Activated T-helper 17 cell treated with anti-CD3 and anti-CD28 coated beads, Interleukin-2, amount 50 U/mL, for 72 hours (primary cell): ENCODE measurements around the gene SLC22A12. TPM values are rescaled to one million over a fixed set of nuclear protein-coding genes. Genes with fewer than 3 reads are reported as not detected.
"Not testable (repeated sequence)": the region's sequence is repeated elsewhere in the genome, so short reads cannot be mapped to it uniquely, and the experiment has no call there.

Experiments used
- ATAC-seq: fragments of 150-1000 bp; cut with Tn5 transposase; replicated peaks from 2 replicates; pipeline ENCODE4 v1.10.0; 2021; ENCODE audit warnings: mild to moderate bottlenecking, moderate library complexity
- H3K27ac Mint-ChIP-seq: one replicate; pipeline ENCODE4 v1.8.0; 2022; ENCODE audit warnings: mixed read lengths
- H3K27me3 Mint-ChIP-seq: one replicate; pipeline ENCODE4 v1.8.0; 2022; ENCODE audit warnings: mixed read lengths
- H3K36me3 Mint-ChIP-seq: one replicate; pipeline ENCODE4 v1.8.0; 2022; ENCODE audit warnings: low read depth, mild to moderate bottlenecking, mixed read lengths
- H3K4me1 Mint-ChIP-seq: one replicate; pipeline ENCODE4 v1.8.0; 2022; ENCODE audit warnings: mixed read lengths
- H3K4me3 Mint-ChIP-seq: one replicate; pipeline ENCODE4 v1.8.0; 2022; ENCODE audit warnings: mild to moderate bottlenecking, mixed read lengths
- H3K9me3 Mint-ChIP-seq: one replicate; pipeline ENCODE4 v1.8.0; 2022; ENCODE audit warnings: mixed read lengths
- total RNA-seq, 2 donors: library from RNA; stranded (reverse); gene quantifications; one replicate each; pipeline ENCODE4 v1.2.3, GENCODE V29; 2022

Gene SLC22A12
- total RNA-seq, 2 donors from 2014 or later, result not detected

- H3K4me1 Mint-ChIP-seq, result no peaks in the 10 kb centered on the region
These were observed 31.5 kb upstream of the SLC22A12 start for GRCh38 chr11:64559351-64560138.

GRCh38 chr11:64560139-64560771, 30.8 kb upstream of the SLC22A12 start:
- no peaks in the 10 kb centered on the region for H3K9me3 Mint-ChIP-seq
- peaks cover 4% of the 10 kb centered on the region for H3K27me3 Mint-ChIP-seq

More at GRCh38 chr11:64559351-64560138, 31.5 kb upstream of the SLC22A12 start:
- H3K4me3 Mint-ChIP-seq, result no peak overlapping the region
- no peaks in the 10 kb centered on the region for H3K9me3 Mint-ChIP-seq
- ATAC-seq, result no peak
- H3K27ac Mint-ChIP-seq, result no peak overlapping the region
- no peaks in the 10 kb centered on the region for H3K36me3 Mint-ChIP-seq
- H3K27me3 Mint-ChIP-seq, result peaks cover 4% of the 10 kb centered on the region

GRCh38 chr11:64560941-64561340, 30.1 kb upstream of the SLC22A12 start:
- Mint-ChIP-seq H3K27ac (no peak overlapping the region), H3K36me3 (no peaks in the 10 kb centered on the region), H3K4me3 (no peak overlapping the region), H3K9me3 (no peaks in the 10 kb centered on the region), H3K4me1 (no peaks in the 10 kb centered on the region), H3K27me3 (peaks cover 4% of the 10 kb centered on the region)
- ATAC-seq, result no peak

More at GRCh38 chr11:64560139-64560771, 30.8 kb upstream of the SLC22A12 start:
- ATAC-seq, result no peak
- Mint-ChIP-seq H3K27ac (no peak overlapping the region), H3K4me1 (no peaks in the 10 kb centered on the region), H3K4me3 (no peak overlapping the region), H3K36me3 (no peaks in the 10 kb centered on the region)

- H3K27ac Mint-ChIP-seq, H3K4me1 Mint-ChIP-seq, H3K36me3 Mint-ChIP-seq, ATAC-seq, H3K4me3 Mint-ChIP-seq, H3K9me3 Mint-ChIP-seq, H3K27me3 Mint-ChIP-seq: not testable (repeated sequence)
These were observed 29.6 kb upstream of the SLC22A12 start for GRCh38 chr11:64561429-64561828.

GRCh38 chr11:64561984-64562722, 28.9 kb upstream of the SLC22A12 start:
- ATAC-seq, result no peak
- peaks cover 5% of the 10 kb centered on the region for H3K4me1 Mint-ChIP-seq
- H3K27me3 Mint-ChIP-seq, result peaks cover 2% of the 10 kb centered on the region

GRCh38 chr11:64562723-64563351, 28.2 kb upstream of the SLC22A12 start:
- Mint-ChIP-seq H3K9me3 (no peaks in the 10 kb centered on the region), H3K4me3 (no peak overlapping the region), H3K27ac (no peak overlapping the region), H3K27me3 (no peaks in the 10 kb centered on the region), H3K36me3 (no peaks in the 10 kb centered on the region), H3K4me1 (peaks cover 5% of the 10 kb centered on the region)
- no peak for ATAC-seq

More at GRCh38 chr11:64561984-64562722, 28.9 kb upstream of the SLC22A12 start:
- H3K36me3 Mint-ChIP-seq, result no peaks in the 10 kb centered on the region
- no peaks in the 10 kb centered on the region for H3K9me3 Mint-ChIP-seq
- no peak overlapping the region for H3K4me3 Mint-ChIP-seq
- H3K27ac Mint-ChIP-seq, result no peak overlapping the region

GRCh38 chr11:64563966-64564365, 27.1 kb upstream of the SLC22A12 start:
- no peak overlapping the region for H3K27ac Mint-ChIP-seq
- H3K27me3 Mint-ChIP-seq, result no peaks in the 10 kb centered on the region
- no peaks in the 10 kb centered on the region for H3K9me3 Mint-ChIP-seq
- H3K4me3 Mint-ChIP-seq, result no peak overlapping the region
- ATAC-seq, result no peak
- no peaks in the 10 kb centered on the region for H3K36me3 Mint-ChIP-seq
- H3K4me1 Mint-ChIP-seq, result peaks cover 5% of the 10 kb centered on the region

GRCh38 chr11:64564419-64564818, 26.6 kb upstream of the SLC22A12 start:
- Mint-ChIP-seq H3K4me1 (peaks cover 5% of the 10 kb centered on the region), H3K36me3 (no peaks in the 10 kb centered on the region), H3K27ac (no peak overlapping the region), H3K4me3 (no peak overlapping the region), H3K9me3 (no peaks in the 10 kb centered on the region), H3K27me3 (no peaks in the 10 kb centered on the region)
- ATAC-seq, result no peak

GRCh38 chr11:64564947-64565889, 25.8 kb upstream of the SLC22A12 start:
- Mint-ChIP-seq H3K27ac (no peak overlapping the region), H3K27me3 (no peaks in the 10 kb centered on the region), H3K4me1 (peaks cover 5% of the 10 kb centered on the region), H3K36me3 (no peaks in the 10 kb centered on the region), H3K4me3 (no peak overlapping the region), H3K9me3 (no peaks in the 10 kb centered on the region)
- ATAC-seq, result no peak

- Mint-ChIP-seq H3K4me3 (no peak overlapping the region), H3K36me3 (no peaks in the 10 kb centered on the region), H3K9me3 (no peaks in the 10 kb centered on the region), H3K27me3 (no peaks in the 10 kb centered on the region), H3K27ac (peak overlapping the region; percentile 84), H3K4me1 (peaks cover 5% of the 10 kb centered on the region)
- peak; percentile 93 for ATAC-seq
These were observed 24.7 kb upstream of the SLC22A12 start for GRCh38 chr11:64566042-64566914.

- Mint-ChIP-seq H3K36me3 (no peaks in the 10 kb centered on the region), H3K4me3 (no peak overlapping the region), H3K9me3 (no peaks in the 10 kb centered on the region), H3K27me3 (no peaks in the 10 kb centered on the region), H3K27ac (peak overlapping the region; percentile 84), H3K4me1 (peaks cover 5% of the 10 kb centered on the region)
- ATAC-seq, result no peak
These were observed 23.8 kb upstream of the SLC22A12 start for GRCh38 chr11:64566915-64567891.

GRCh38 chr11:64568041-64568571, 22.9 kb upstream of the SLC22A12 start:
- no peaks in the 10 kb centered on the region for H3K9me3 Mint-ChIP-seq
- peaks cover 5% of the 10 kb centered on the region for H3K27me3 Mint-ChIP-seq

More at GRCh38 chr11:64568041-64568571, 22.9 kb upstream of the SLC22A12 start:
- Mint-ChIP-seq H3K4me3 (no peak overlapping the region), H3K27ac (no peak overlapping the region), H3K36me3 (no peaks in the 10 kb centered on the region), H3K4me1 (peaks cover 5% of the 10 kb centered on the region)
- no peak for ATAC-seq
